ENCODE data around the gene FAM170B. TPM values are rescaled to one million over a fixed set of nuclear protein-coding genes. Genes with fewer than 3 reads are reported as not detected.

Gene FAM170B
- total and polyA plus RNA-seq, 7 donors: 0.01 TPM; not detected in 6

DNA sequence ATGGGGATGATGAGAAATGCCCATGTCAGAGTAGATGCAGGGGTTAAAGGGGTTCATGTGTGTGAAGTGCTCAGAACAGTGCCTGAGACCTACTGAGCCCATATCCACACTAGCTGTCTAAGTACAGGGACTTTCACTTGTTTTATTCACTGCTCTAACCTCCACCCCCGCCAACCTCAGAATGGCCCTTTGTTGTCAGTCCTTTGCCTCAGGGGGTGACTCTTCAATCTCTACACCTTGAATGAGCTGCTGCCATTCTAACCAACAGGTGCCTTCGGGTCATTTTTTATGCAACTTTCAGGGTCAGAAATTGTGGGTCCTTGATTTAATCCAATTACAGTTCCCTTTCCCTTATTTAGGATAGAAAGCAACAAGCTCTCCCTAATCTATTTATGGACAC lies 44.7 kb downstream of the FAM170B start:
- intact Hi-C loops (cut with DNase I): no loop called here
- Histone ChIP-seq H3K4me3 (no peak overlapping the region), H3K27ac (no peak overlapping the region), H3K36me3 (ENCODE audit: insufficient read depth in 1 of 2, low read depth in 1 of 2) (no peaks in the 10 kb centered on the region), H3K27me3 (ENCODE audit: insufficient read depth in 3 of 3, low read length in 2 of 3) (no peaks in the 10 kb centered on the region), H3K4me1 (peaks cover 8% of the 10 kb centered on the region), H3K9me3 (peaks cover 13% of the 10 kb centered on the region)
- WGBS, 3 donors: 79 to 91% (median 88%) methylated on average over 2 of the region's 2 CpGs
- ATAC-seq: no peak
- no peak for DNase-seq
- TF ChIP-seq, protein P1, sequence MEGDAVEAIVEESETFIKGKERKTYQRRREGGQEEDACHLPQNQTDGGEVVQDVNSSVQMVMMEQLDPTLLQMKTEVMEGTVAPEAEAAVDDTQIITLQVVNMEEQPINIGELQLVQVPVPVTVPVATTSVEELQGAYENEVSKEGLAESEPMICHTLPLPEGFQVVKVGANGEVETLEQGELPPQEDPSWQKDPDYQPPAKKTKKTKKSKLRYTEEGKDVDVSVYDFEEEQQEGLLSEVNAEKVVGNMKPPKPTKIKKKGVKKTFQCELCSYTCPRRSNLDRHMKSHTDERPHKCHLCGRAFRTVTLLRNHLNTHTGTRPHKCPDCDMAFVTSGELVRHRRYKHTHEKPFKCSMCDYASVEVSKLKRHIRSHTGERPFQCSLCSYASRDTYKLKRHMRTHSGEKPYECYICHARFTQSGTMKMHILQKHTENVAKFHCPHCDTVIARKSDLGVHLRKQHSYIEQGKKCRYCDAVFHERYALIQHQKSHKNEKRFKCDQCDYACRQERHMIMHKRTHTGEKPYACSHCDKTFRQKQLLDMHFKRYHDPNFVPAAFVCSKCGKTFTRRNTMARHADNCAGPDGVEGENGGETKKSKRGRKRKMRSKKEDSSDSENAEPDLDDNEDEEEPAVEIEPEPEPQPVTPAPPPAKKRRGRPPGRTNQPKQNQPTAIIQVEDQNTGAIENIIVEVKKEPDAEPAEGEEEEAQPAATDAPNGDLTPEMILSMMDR (IDR thresholded peaks at IDR 0.05): no peak

DNA sequence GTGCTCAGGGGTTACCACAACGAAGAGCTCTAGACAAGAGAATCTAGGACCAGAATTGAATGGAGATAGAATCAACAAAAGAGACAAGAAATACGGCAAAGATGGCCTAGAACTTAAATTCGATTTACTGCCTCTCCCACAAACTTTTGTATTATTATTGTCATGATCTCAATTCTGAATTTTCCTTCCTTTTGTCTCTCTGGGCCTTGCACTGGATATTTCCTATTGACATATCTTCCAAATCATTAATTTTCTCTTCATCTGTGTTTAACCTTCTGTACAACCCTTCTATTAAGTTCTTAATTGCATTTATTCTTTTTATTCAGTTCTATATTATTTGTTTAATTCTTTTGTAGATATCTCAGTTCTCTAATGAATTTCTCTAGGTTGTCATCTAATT lies 46.9 kb downstream of the FAM170B start:
- Histone ChIP-seq H3K9me3 (peaks cover 13% of the 10 kb centered on the region), H3K27me3 (ENCODE audit: insufficient read depth in 3 of 3, low read length in 2 of 3) (no peaks in the 10 kb centered on the region), H3K27ac (no peak overlapping the region), H3K36me3 (ENCODE audit: insufficient read depth in 1 of 2, low read depth in 1 of 2) (no peaks in the 10 kb centered on the region), H3K4me1 (peaks cover 17% of the 10 kb centered on the region), H3K4me3 (no peak overlapping the region)
- WGBS, 3 donors: 93 to 98% (median 97%) methylated on average over 3 of the region's 3 CpGs
- ATAC-seq (no peak), DNase-seq (no peak)
- TF ChIP-seq, protein P1 (IDR thresholded peaks at IDR 0.05): no peak
- intact Hi-C loops (cut with DNase I): no loop called here

DNA sequence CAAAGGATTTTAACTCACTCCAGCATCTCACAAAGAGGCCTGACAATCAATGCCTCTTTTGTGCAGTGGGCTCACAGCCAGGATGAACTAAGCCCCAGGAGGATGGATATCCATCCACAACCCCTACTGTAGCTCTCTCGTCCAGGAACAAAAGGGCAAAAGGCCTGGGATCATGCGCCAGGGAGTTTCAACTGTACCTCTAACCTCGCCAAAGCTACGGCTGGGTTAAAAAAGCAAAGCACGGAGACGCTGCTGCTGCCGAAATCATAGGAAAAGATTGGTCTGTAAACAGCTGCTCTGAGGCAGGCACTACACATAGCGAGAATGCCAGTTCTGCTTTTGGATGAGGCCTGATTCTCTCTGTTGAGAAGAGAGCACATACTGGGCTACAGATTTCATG lies 50.6 kb downstream of the FAM170B start:
- H3K4me3 ChIP-seq: no peak overlapping the region
- H3K27ac ChIP-seq: no peak overlapping the region
- 17 to 41% (median 21%) methylated on average over 8 of the region's 8 CpGs for WGBS, 3 donors
- H3K9me3 ChIP-seq: peaks cover 13% of the 10 kb centered on the region
- TF ChIP-seq, protein P1 (IDR thresholded peaks at IDR 0.05): no peak
- DNase-seq: peak in 1 of 2 donors; percentile 65
- intact Hi-C loops (cut with DNase I): no loop called here
- H3K36me3 ChIP-seq (ENCODE audit: insufficient read depth in 1 of 2, low read depth in 1 of 2): no peaks in the 10 kb centered on the region
- no peaks in the 10 kb centered on the region for H3K27me3 ChIP-seq (ENCODE audit: insufficient read depth in 3 of 3, low read length in 2 of 3)
- ATAC-seq: peak in 2 of 4 donors; percentile 42 to 75
- H3K4me1 ChIP-seq: peaks cover 15% of the 10 kb centered on the region

DNA sequence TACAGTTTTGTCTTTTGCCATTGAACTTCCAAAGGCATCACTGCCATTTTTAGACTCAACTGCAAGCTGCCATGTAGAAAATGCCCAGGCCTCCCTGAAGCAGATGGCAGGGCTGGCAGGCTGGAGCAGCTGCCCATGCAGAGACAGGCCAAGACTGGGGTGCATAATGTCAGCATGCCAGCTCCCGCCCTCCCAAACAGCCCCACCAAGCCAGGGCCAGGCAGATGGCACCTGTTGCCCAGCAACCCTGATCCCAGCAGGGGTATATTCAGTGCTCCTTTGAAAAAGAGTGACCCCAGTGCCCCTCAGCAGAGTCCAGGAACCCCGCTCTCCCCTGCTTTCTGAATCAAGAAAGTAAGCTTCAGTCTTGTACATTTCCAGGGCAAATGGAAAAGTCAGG lies 51.1 kb downstream of the FAM170B start:
- no peak for DNase-seq
- Histone ChIP-seq H3K27me3 (ENCODE audit: insufficient read depth in 3 of 3, low read length in 2 of 3) (no peaks in the 10 kb centered on the region), H3K4me3 (no peak overlapping the region), H3K4me1 (peaks cover 15% of the 10 kb centered on the region), H3K27ac (no peak overlapping the region), H3K9me3 (peaks cover 13% of the 10 kb centered on the region), H3K36me3 (ENCODE audit: insufficient read depth in 1 of 2, low read depth in 1 of 2) (no peaks in the 10 kb centered on the region)
- WGBS, 3 donors: 42 to 69% (median 53%) methylated on average over 2 of the region's 2 CpGs
- peak in 1 of 4 donors; percentile 21 for ATAC-seq
- intact Hi-C loops (cut with DNase I): no loop called here
- TF ChIP-seq, protein P1 (IDR thresholded peaks at IDR 0.05): no peak

DNA sequence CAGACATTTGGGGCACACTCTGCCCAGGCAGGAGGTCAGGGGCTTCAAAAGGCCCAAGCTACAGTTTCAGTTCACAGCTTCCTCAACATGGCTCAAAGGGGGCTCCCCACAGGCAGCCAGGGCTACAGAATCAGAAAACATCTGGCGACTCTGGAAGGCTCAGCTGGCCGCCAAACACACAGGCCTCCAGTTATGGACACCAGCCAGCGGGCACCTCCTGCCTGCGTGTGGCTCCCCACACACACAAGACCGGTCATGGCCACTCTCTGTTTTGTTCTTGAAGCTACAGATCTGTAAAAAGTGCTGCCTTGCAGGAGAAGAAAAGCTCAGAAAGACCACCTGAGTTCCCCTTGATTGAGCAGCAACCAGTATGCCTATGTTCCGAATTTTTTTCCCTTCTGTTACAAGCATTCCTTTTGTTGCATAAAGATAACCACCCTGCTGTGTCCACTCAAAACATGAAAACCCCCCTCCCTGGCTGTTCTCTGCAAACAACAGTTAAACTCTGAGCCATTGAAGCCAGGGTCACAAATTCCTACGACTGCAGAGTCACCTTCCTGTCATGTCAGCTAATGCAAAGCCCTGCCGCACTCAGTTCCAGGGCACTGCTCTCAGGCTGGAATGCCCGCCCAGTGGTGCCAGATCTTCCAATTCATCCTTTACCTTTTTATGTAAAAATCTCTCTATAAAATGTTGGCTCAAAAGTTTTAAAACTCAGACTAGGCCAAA lies 52.1 kb downstream of the FAM170B start:
- H3K9me3 ChIP-seq: peaks cover 6% of the 10 kb centered on the region
- 57 to 74% (median 60%) methylated on average over 9 of the region's 9 CpGs for WGBS, 3 donors
- no peak for DNase-seq
- peaks cover 15% of the 10 kb centered on the region for H3K4me1 ChIP-seq
- intact Hi-C loops (cut with DNase I): no loop called here
- H3K27me3 ChIP-seq (ENCODE audit: insufficient read depth in 3 of 3, low read length in 2 of 3): no peaks in the 10 kb centered on the region
- ATAC-seq: no peak
- no peaks in the 10 kb centered on the region for H3K36me3 ChIP-seq (ENCODE audit: insufficient read depth in 1 of 2, low read depth in 1 of 2)
- H3K27ac ChIP-seq: no peak overlapping the region
- H3K4me3 ChIP-seq: no peak overlapping the region
- TF ChIP-seq, protein P1 (IDR thresholded peaks at IDR 0.05): no peak
